ENCODE measurements around the gene MRPS11.

DNA sequence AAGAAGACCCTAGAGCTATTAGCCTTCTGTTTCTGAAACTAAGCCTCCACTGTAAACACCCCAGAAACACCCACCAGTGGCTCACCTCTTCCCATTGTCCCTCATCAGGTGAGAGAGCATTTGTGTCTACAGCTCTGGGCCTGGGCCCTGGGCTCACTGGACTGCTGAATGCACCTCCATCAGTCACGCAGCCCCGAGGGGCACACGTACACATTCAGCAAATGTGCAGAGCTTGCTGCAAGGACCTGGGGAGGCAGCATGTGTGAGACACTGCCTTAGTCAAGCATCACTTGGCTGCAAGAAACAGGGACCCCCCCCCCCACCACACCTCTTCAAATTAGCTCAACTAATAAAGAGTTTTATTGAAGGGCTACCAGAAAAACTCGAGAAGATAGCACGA, 29.3 kb upstream of the MRPS11 start:
- TF ChIP-seq BMI1 (IDR thresholded peaks at IDR 0.05; ENCODE audit: borderline replicate concordance) = no peak
- TF ChIP-seq, protein P1, sequence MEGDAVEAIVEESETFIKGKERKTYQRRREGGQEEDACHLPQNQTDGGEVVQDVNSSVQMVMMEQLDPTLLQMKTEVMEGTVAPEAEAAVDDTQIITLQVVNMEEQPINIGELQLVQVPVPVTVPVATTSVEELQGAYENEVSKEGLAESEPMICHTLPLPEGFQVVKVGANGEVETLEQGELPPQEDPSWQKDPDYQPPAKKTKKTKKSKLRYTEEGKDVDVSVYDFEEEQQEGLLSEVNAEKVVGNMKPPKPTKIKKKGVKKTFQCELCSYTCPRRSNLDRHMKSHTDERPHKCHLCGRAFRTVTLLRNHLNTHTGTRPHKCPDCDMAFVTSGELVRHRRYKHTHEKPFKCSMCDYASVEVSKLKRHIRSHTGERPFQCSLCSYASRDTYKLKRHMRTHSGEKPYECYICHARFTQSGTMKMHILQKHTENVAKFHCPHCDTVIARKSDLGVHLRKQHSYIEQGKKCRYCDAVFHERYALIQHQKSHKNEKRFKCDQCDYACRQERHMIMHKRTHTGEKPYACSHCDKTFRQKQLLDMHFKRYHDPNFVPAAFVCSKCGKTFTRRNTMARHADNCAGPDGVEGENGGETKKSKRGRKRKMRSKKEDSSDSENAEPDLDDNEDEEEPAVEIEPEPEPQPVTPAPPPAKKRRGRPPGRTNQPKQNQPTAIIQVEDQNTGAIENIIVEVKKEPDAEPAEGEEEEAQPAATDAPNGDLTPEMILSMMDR (IDR thresholded peaks at IDR 0.05 in 2 of 3, conservative IDR thresholded peaks at IDR 0.05 in 1 of 3; ENCODE audit: control insufficient read depth in 2 of 3, extremely low read depth in 1 of 3, insufficient read depth in 1 of 3, low read depth in 3 of 3, low read length in 3 of 3) = no peak
- TF ChIP-seq YY1 (IDR thresholded peaks at IDR 0.05; ENCODE audit: low read depth, low read length) = no peak
- no peak for TF ChIP-seq EP300 (IDR thresholded peaks at IDR 0.05; ENCODE audit: borderline replicate concordance in 1 of 2, control insufficient read depth in 1 of 2, low read depth in 2 of 2, low read length in 2 of 2)
- no peak for TF ChIP-seq POLR2AphosphoS2 (IDR thresholded peaks at IDR 0.05; ENCODE audit: low read depth, low read length)
- TF ChIP-seq, protein P2, sequence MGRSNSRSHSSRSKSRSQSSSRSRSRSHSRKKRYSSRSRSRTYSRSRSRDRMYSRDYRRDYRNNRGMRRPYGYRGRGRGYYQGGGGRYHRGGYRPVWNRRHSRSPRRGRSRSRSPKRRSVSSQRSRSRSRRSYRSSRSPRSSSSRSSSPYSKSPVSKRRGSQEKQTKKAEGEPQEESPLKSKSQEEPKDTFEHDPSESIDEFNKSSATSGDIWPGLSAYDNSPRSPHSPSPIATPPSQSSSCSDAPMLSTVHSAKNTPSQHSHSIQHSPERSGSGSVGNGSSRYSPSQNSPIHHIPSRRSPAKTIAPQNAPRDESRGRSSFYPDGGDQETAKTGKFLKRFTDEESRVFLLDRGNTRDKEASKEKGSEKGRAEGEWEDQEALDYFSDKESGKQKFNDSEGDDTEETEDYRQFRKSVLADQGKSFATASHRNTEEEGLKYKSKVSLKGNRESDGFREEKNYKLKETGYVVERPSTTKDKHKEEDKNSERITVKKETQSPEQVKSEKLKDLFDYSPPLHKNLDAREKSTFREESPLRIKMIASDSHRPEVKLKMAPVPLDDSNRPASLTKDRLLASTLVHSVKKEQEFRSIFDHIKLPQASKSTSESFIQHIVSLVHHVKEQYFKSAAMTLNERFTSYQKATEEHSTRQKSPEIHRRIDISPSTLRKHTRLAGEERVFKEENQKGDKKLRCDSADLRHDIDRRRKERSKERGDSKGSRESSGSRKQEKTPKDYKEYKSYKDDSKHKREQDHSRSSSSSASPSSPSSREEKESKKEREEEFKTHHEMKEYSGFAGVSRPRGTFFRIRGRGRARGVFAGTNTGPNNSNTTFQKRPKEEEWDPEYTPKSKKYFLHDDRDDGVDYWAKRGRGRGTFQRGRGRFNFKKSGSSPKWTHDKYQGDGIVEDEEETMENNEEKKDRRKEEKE (IDR thresholded peaks at IDR 0.05) = no peak
- TF ChIP-seq TARDBP (IDR thresholded peaks at IDR 0.05; ENCODE audit: borderline replicate concordance) = no peak
- TF ChIP-seq, protein P3, sequence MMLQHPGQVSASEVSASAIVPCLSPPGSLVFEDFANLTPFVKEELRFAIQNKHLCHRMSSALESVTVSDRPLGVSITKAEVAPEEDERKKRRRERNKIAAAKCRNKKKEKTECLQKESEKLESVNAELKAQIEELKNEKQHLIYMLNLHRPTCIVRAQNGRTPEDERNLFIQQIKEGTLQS (IDR thresholded peaks at IDR 0.05; ENCODE audit: borderline replicate concordance, extremely low read depth, low read depth, low read length) = no peak
- no peak for TF ChIP-seq CHD1 (IDR thresholded peaks at IDR 0.05; ENCODE audit: low read depth, low read length)
- TF ChIP-seq, protein P4, sequence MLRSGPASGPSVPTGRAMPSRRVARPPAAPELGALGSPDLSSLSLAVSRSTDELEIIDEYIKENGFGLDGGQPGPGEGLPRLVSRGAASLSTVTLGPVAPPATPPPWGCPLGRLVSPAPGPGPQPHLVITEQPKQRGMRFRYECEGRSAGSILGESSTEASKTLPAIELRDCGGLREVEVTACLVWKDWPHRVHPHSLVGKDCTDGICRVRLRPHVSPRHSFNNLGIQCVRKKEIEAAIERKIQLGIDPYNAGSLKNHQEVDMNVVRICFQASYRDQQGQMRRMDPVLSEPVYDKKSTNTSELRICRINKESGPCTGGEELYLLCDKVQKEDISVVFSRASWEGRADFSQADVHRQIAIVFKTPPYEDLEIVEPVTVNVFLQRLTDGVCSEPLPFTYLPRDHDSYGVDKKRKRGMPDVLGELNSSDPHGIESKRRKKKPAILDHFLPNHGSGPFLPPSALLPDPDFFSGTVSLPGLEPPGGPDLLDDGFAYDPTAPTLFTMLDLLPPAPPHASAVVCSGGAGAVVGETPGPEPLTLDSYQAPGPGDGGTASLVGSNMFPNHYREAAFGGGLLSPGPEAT (IDR thresholded peaks at IDR 0.05; ENCODE audit: low read depth) = no peak
- TF ChIP-seq POLR2A (IDR thresholded peaks at IDR 0.05; ENCODE audit: low read depth, low read length) = no peak
- TF ChIP-seq, protein P5, sequence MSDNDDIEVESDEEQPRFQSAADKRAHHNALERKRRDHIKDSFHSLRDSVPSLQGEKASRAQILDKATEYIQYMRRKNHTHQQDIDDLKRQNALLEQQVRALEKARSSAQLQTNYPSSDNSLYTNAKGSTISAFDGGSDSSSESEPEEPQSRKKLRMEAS (IDR thresholded peaks at IDR 0.05; ENCODE audit: low read depth, low read length) = no peak
- TF ChIP-seq POLR2AphosphoS5 (IDR thresholded peaks at IDR 0.05; ENCODE audit: low read length) = no peak
- TF ChIP-seq CEBPZ (IDR thresholded peaks at IDR 0.05; ENCODE audit: low read depth, low read length) = no peak
